C4-2B (cell line): ENCODE measurements around the gene GRM7.

Experiments
- CTCF ChIP-seq: fragments of 450-650 bp; conservative IDR thresholded peaks from 2 replicates; pipeline ENCODE4 v1.5.1; 2017; ENCODE audit warnings: mild to moderate bottlenecking
- ZFX ChIP-seq: fragments of 450-650 bp; IDR thresholded peaks from 2 replicates; pipeline ENCODE4 v1.6.1; 2017

GRCh38 chr3:7204848-7205156, 343.9 kb downstream of the GRM7 start:
- TF ChIP-seq CTCF (no peak), ZFX (no peak)
